HepG2 (cell line): ENCODE results near the gene PIMREG. TPM values are rescaled to one million over a fixed set of nuclear protein-coding genes. Genes with fewer than 3 reads are reported as not detected.

Experiments used
- ATAC-seq: fragments of 200-7000 bp; cut with Tn5 transposase; 3 replicates; pipeline ENCODE4 v1.9.1; 2020; ENCODE audit warnings: mild to moderate bottlenecking, moderate library complexity
- BruUV-seq: library from RNA; stranded (reverse); fragments of 400-500 nt; replicated peaks from 2 replicates; lab custom pipeline; 2021; lab: Mats Ljungman, UMichigan
- CTCF ChIA-PET: fragments of 300-600 bp; formaldehyde crosslinking; extraction: SDS; loops from one replicate; lab custom pipeline; 2021; ENCODE audit warnings: low total read pairs, inconsistent platforms, low intra/inter-chr PET ratio; lab: Yijun Ruan, JAX
- POLR2A ChIA-PET: fragments of 350-600 bp; sonication (Branson Sonifier 250); formaldehyde crosslinking; loops from one replicate; lab custom pipeline; 2020; ENCODE audit warnings: antibody characterized with exemption, inconsistent platforms; lab: Yijun Ruan, JAX
- DNase-seq: peaks from one replicate; pipeline ENCODE4 v3.0.0-alpha.2; 2015; ENCODE audit warnings: low spot score
- FAIRE-seq: peaks from 3 replicates; lab custom pipeline; 2011; peaks lifted over from hg19 to GRCh38; lab: Jason Lieb, UNC
- H2AFZ ChIP-seq: one replicate; pipeline ENCODE4 v1.6.1; 2011; ENCODE audit warnings: low read length, inconsistent platforms
- H3K27ac ChIP-seq: fragments of 300-600 bp; 3 replicates; pipeline ENCODE4 v1.8.0; 2011; ENCODE audit warnings: mixed run types, mild to moderate bottlenecking, mixed read lengths, low read length, inconsistent platforms; ENCODE audit not compliant: insufficient read depth; ENCODE audit errors: extremely low read length
- H3K27me3 ChIP-seq, 2 experiments: fragments of 200-600 bp in 1 of 2; 2 replicates in 1 of 2; 3 replicates in 1 of 2; pipeline versions ENCODE4 v1.6.0 to v1.8.0; 2011; ENCODE audit warnings: low read length in 2 of 2, mild to moderate bottlenecking in 2 of 2, moderate library complexity in 2 of 2, inconsistent platforms in 1 of 2; ENCODE audit not compliant: insufficient read depth in 2 of 2, control insufficient read depth in 1 of 2
- H3K36me3 ChIP-seq, 2 experiments: fragments of 200-600 bp in 1 of 2; replicated peaks in 1 of 2; 2 replicates in 1 of 2; 3 replicates in 1 of 2; pipeline versions ENCODE4 v1.5.1 to v1.8.0; 2011; ENCODE audit warnings: low read length in 2 of 2, inconsistent platforms in 1 of 2; ENCODE audit not compliant: insufficient read depth in 2 of 2, control insufficient read depth in 1 of 2
- H3K4me1 ChIP-seq: 2 replicates; pipeline ENCODE4 v1.5.1; 2012; ENCODE audit warnings: low read length, inconsistent platforms; ENCODE audit not compliant: insufficient read depth
- H3K4me2 ChIP-seq: 2 replicates; pipeline ENCODE4 v1.6.0; 2011; ENCODE audit warnings: low read depth, low read length, inconsistent platforms
- H3K4me3 ChIP-seq, 3 experiments: fragments of 200-600 bp in 1 of 3; sonication (generic), shearing (Covaris generic) in 1 of 3; replicated peaks in 1 of 3; 2 replicates each; pipeline ENCODE4 v1.5.1; 2011 to 2016; ENCODE audit warnings: low read length in 3 of 3, inconsistent platforms in 2 of 3, low read depth in 2 of 3, mild to moderate bottlenecking in 2 of 3, control low read depth in 1 of 3, mixed read lengths in 1 of 3; ENCODE audit not compliant: insufficient read depth in 1 of 3
- H3K79me2 ChIP-seq: one replicate; pipeline ENCODE4 v1.6.1; 2011; ENCODE audit warnings: low read length, inconsistent platforms; ENCODE audit not compliant: insufficient read depth
- H3K9ac ChIP-seq: 2 replicates; pipeline ENCODE4 v1.6.0; 2011; ENCODE audit warnings: mild to moderate bottlenecking, low read depth, low read length, inconsistent platforms; ENCODE audit not compliant: insufficient read depth
- H3K9me3 ChIP-seq: 2 replicates; pipeline ENCODE4 v1.5.1; 2012; ENCODE audit warnings: mild to moderate bottlenecking, low read length
- H4K20me1 ChIP-seq: 2 replicates; pipeline ENCODE4 v1.6.0; 2011; ENCODE audit warnings: inconsistent platforms, mild to moderate bottlenecking, low read length, moderate library complexity; ENCODE audit not compliant: insufficient read depth
- ARNT ChIP-seq: fragments of 450-650 bp; IDR thresholded peaks from 2 replicates; pipeline ENCODE4 v1.6.1; 2017
- CHD4 ChIP-seq: fragments of 200-600 bp; sonication (generic); IDR thresholded peaks from 2 replicates; pipeline ENCODE4 v1.7.0; 2017; ENCODE audit warnings: mild to moderate bottlenecking, low read length, borderline replicate concordance
- FOXK2 ChIP-seq: fragments of 450-650 bp; IDR thresholded peaks from 2 replicates; pipeline ENCODE4 v1.6.1; 2016
- MYC ChIP-seq: sonication (generic); formaldehyde crosslinking; IDR thresholded peaks from 2 replicates; pipeline ENCODE4 v1.9.0; 2021; ENCODE audit warnings: missing genetic modification reagents, borderline replicate concordance
- NONO ChIP-seq, 2 experiments: fragments of 450-650 bp in 1 of 2; sonication (generic) in 1 of 2; formaldehyde crosslinking in 1 of 2; IDR thresholded peaks in 1 of 2; conservative IDR thresholded peaks in 1 of 2; 2 replicates each; pipeline versions ENCODE4 v1.6.1 to v1.8.0; 2017 to 2022; ENCODE audit warnings: mild to moderate bottlenecking in 1 of 2, missing genetic modification reagents in 1 of 2, moderate library complexity in 1 of 2
- TMF1 ChIP-seq: sonication (generic); formaldehyde crosslinking; IDR thresholded peaks from 2 replicates; pipeline ENCODE4 v1.8.1; 2022; ENCODE audit warnings: low read depth, missing genetic modification reagents
- ZNF207 ChIP-seq: fragments of 450-650 bp; IDR thresholded peaks from 2 replicates; pipeline ENCODE4 v1.6.1; 2016; ENCODE audit warnings: antibody characterized with exemption, borderline replicate concordance
- ZNF33B ChIP-seq: sonication (generic); formaldehyde crosslinking; IDR thresholded peaks from 2 replicates; pipeline ENCODE4 v1.5.1; 2020; ENCODE audit warnings: mild to moderate bottlenecking, missing genetic modification reagents
- ZNF746 ChIP-seq: sonication (generic); formaldehyde crosslinking; IDR thresholded peaks from 2 replicates; pipeline ENCODE4 v1.8.0; 2022; ENCODE audit warnings: mild to moderate bottlenecking, missing genetic modification reagents
- ZSCAN31 ChIP-seq: sonication (generic); formaldehyde crosslinking; IDR thresholded peaks from 2 replicates; pipeline ENCODE4 v1.5.0; 2020; ENCODE audit warnings: low read depth, mild to moderate bottlenecking, missing genetic modification reagents
- WGBS: methylation state at CpG from one replicate; pipeline ENCODE4 v1.1.6; 2017; ENCODE audit warnings: low lambda C conversion rate; 5-methylcytosine and 5-hydroxymethylcytosine counted together
- in situ Hi-C: cut with HindIII; loops from 2 replicates; pipeline ENCODE4 v1.10.0; 2017; ENCODE audit warnings: low pct_unique_long_range_greater_than_20kb; ENCODE audit not compliant: extremely low pct_ligation_motif_present
- intact Hi-C: fragments of 100-400 bp; cut with micrococcal nuclease; formaldehyde crosslinking; loops from one replicate; pipeline ENCODE4 v1.10.0; 2022; ENCODE audit not compliant: unreplicated experiment
- polyA plus RNA-seq, 8 experiments: library from polyadenylated mRNA; depleted of rRNA in 3 of 8; stranded (reverse) in 7 of 8; unstranded in 1 of 8; fragments of >200 nt; fragmentation: Illumina TruSeq in 4 of 8; extraction: Trizol in 4 of 8; gene quantifications; 2 replicates each; pipeline versions ENCODE4 v1.2.1 to v1.2.3, GENCODE V29; 2011 to 2016; ENCODE audit warnings: low read depth in 4 of 8, missing spikeins in 1 of 8, mixed read lengths in 1 of 8; ENCODE audit not compliant: insufficient read depth in 1 of 8
- total RNA-seq, 5 experiments: library from RNA; depleted of rRNA; stranded (reverse); fragments of >200 nt; fragmentation: Illumina TruSeq; extraction: Trizol; gene quantifications; 2 replicates each; pipeline ENCODE4 v1.2.3, GENCODE V29; 2016; ENCODE audit warnings: low read depth in 1 of 5
- TF ChIP-seq, protein P1 (sequence below): sonication (generic); formaldehyde crosslinking; IDR thresholded peaks from 2 replicates; pipeline ENCODE4 v1.4.0; 2020; ENCODE audit warnings: missing genetic modification reagents

Gene PIMREG
- total and polyA plus RNA-seq, 2 of the 13 experiments (the other 11 are each of a cell fraction or from before 2014, with no cell fraction given) = 15.6 to 30.3 TPM

DNA sequence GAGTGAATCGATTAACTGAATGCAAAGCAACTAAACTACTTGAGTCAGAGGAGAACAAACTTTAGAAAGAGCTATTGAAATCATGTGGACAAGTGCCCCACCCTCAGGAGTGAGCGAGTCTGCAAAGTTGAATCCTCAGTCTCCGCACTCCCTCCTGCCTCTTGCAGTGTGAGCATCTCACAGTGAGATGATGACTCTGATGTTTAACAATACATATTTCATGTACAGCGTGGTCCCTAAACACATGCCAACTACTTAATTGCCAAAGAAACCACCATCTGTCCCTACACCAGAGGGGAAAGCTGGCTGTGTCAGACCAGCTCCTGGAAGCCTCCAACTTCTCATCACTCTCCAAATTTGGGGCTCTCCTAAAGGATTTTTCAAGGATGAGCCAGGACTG, 31.2 kb downstream of the PIMREG start:
- Histone ChIP-seq H3K27me3 (no peaks in the 10 kb centered on the region), H3K4me2 (no peak overlapping the region)
- POLR2A ChIA-PET = no interaction called here
- TF ChIP-seq ZNF746 (CRISPR knock-in tag) (no peak), TMF1 (no peak), MYC (no peak), ZSCAN31 (CRISPR knock-in tag) (no peak), NONO (IDR thresholded peaks at IDR 0.05) (no peak), NONO (CRISPR knock-in tag; conservative IDR thresholded peaks at IDR 0.05) (no peak), ZNF33B (no peak), ARNT (no peak), FOXK2 (no peak), ZNF207 (no peak), CHD4 (no peak)
- TF ChIP-seq, protein P1, sequence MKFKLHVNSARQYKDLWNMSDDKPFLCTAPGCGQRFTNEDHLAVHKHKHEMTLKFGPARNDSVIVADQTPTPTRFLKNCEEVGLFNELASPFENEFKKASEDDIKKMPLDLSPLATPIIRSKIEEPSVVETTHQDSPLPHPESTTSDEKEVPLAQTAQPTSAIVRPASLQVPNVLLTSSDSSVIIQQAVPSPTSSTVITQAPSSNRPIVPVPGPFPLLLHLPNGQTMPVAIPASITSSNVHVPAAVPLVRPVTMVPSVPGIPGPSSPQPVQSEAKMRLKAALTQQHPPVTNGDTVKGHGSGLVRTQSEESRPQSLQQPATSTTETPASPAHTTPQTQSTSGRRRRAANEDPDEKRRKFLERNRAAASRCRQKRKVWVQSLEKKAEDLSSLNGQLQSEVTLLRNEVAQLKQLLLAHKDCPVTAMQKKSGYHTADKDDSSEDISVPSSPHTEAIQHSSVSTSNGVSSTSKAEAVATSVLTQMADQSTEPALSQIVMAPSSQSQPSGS = no peak
- TF ChIP-seq, all 625 proteins: peak for 0
- no TSS peak for BruUV-seq
- DNase-seq (no peak), ATAC-seq (no peak), FAIRE-seq (no peak)
- intact Hi-C loops = loop anchor here (10.0 kb wide), 1 partner anchor 79 kb away; the partner anchor contains the start of gene PITPNM3
- Histone ChIP-seq H3K4me1 (no peaks in the 10 kb centered on the region), H3K79me2 (no peaks in the 10 kb centered on the region), H3K9me3 (no peaks in the 10 kb centered on the region), H2AFZ (no peak overlapping the region), H3K9ac (no peak overlapping the region), H3K36me3 (no peaks in the 10 kb centered on the region), H4K20me1 (no peaks in the 10 kb centered on the region), H3K27ac (no peak overlapping the region), H3K4me3 (no peak overlapping the region)
- CTCF ChIA-PET = no interaction called here
- in situ Hi-C loops = no loop called here
- WGBS = 49% methylated on average over 4 of the region's 4 CpGs
